ENCODE measurements around the gene CES3. TPM values are rescaled to one million over a fixed set of nuclear protein-coding genes. Genes with fewer than 3 reads are reported as not detected.
"Not testable (repeated sequence)": the region's sequence is repeated elsewhere in the genome, so short reads cannot be mapped to it uniquely, and the experiment has no call there.

The CES3 gene
- total RNA-seq, 2 experiments from 2014 or later = 2.1 to 2.9 TPM

DNA sequence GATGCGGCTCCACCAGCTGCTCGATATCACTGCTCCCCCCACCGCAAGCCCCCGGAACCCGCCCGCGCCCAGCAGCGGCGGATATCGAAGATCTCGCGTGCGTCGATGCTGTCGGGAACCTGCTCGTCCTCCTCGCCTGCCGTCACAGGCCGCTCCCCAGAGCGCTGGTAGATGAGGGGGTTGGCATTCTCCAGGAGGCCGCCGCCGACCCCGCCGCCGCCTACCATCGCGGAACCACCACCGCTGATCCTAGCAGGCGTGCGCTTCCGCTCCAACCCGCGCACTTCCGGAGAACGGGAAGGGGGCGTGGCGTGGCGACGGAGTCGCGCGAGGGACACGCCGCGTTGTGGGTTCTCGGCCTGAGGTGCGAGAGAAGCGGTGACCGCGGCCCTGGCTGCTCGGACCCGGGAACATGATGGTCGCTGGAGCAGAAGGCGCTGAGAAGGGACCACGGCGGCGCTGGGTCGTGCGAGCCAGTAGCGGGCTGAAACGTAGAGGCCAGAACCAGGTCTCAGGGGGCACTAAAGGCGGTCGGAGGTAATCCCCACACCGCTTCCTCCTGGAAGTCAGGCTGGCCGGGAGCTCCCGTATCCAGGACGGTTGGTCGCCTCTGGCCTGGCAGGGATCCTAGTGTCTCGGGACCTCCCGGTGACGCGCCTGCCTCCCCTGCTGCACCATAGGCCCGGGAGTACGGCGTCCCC lies 26.8 kb upstream of the CES3 start, which contains the start of gene CIAO2B:
Gene CIAO2B, minus strand, starts transcription at position 265 of the 701 bp plus-strand sequence. Its CDS starts 38 bp downstream, at position 227.
- ChIA-PET CTCF (interaction anchor here (1.0 to 4.6 kb wide), 7 partner anchors 20 to 104 kb away, joined by 3 to 17 read pairs (median 4); partner anchors contain the start of genes CES3, NAE1 and PDP2), POLR2A (interaction anchor here (0.7 to 1.8 kb wide), 13 partner anchors 9 to 225 kb away, joined by 3 to 5 read pairs (median 3); no protein-coding TSS in a partner anchor)
- Mint-ChIP-seq H3K9me3 (no peaks in the 10 kb centered on the region), H3K36me3 (ENCODE audit: low read depth) (peaks cover 43% of the 10 kb centered on the region), H3K27me3 (no peaks in the 10 kb centered on the region), H3K4me1 (ENCODE audit: low read depth) (peaks cover 47% of the 10 kb centered on the region), H3K27ac (peak within 1 kb of the TSS; percentile 98), H3K4me3 (peak within 1 kb of the TSS; percentile 99)
- peak; percentile 84 for ATAC-seq
- DNase-seq = peak; percentile 89
- TF ChIP-seq, protein P1, sequence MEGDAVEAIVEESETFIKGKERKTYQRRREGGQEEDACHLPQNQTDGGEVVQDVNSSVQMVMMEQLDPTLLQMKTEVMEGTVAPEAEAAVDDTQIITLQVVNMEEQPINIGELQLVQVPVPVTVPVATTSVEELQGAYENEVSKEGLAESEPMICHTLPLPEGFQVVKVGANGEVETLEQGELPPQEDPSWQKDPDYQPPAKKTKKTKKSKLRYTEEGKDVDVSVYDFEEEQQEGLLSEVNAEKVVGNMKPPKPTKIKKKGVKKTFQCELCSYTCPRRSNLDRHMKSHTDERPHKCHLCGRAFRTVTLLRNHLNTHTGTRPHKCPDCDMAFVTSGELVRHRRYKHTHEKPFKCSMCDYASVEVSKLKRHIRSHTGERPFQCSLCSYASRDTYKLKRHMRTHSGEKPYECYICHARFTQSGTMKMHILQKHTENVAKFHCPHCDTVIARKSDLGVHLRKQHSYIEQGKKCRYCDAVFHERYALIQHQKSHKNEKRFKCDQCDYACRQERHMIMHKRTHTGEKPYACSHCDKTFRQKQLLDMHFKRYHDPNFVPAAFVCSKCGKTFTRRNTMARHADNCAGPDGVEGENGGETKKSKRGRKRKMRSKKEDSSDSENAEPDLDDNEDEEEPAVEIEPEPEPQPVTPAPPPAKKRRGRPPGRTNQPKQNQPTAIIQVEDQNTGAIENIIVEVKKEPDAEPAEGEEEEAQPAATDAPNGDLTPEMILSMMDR (IDR thresholded peaks at IDR 0.05) = no peak
- intact Hi-C loops (cut with micrococcal nuclease) = loop anchor here (5.0 kb wide), 1 partner anchor 57 kb away; no protein-coding TSS in a partner anchor

- H3K27me3 Mint-ChIP-seq, ATAC-seq, CTCF ChIA-PET, H3K9me3 Mint-ChIP-seq, DNase-seq: not testable (repeated sequence)
- Mint-ChIP-seq H3K4me3 (peak overlapping the region; percentile 99), H3K27ac (peak overlapping the region; percentile 98), H3K4me1 (ENCODE audit: low read depth) (peaks cover 47% of the 10 kb centered on the region), H3K36me3 (ENCODE audit: low read depth) (peaks cover 48% of the 10 kb centered on the region)
- POLR2A ChIA-PET = interaction anchor here (0.7 to 1.8 kb wide), 7 partner anchors 16 to 78 kb away, joined by 3 to 5 read pairs (median 3); no protein-coding TSS in a partner anchor
- intact Hi-C loops (cut with micrococcal nuclease) = loop anchor here (5.0 kb wide), 1 partner anchor 58 kb away; no protein-coding TSS in a partner anchor
These were observed 26.2 kb upstream of the CES3 start for GRCh38 chr16:66934839-66935313.

GRCh38 chr16:66935314-66936011 lies 25.6 kb upstream of the CES3 start, which contains the start of gene CES2:
Gene CES2, plus strand, starts transcription at chr16:66935516. Its CDS starts 120 bp downstream, at chr16:66935636.
- TF ChIP-seq, protein P1 (IDR thresholded peaks at IDR 0.05) = no peak
- POLR2A ChIA-PET = interaction anchor here (0.7 kb wide), 1 partner anchor 31 kb away, joined by 3 read pairs; no protein-coding TSS in a partner anchor
- ATAC-seq (no peak), DNase-seq (no peak)
- Mint-ChIP-seq H3K27me3 (no peaks in the 10 kb centered on the region), H3K36me3 (ENCODE audit: low read depth) (peaks cover 48% of the 10 kb centered on the region), H3K4me3 (peak within 1 kb of the TSS; percentile 99), H3K9me3 (no peaks in the 10 kb centered on the region), H3K4me1 (ENCODE audit: low read depth) (peaks cover 47% of the 10 kb centered on the region), H3K27ac (peak within 1 kb of the TSS; percentile 98)
- intact Hi-C loops (cut with micrococcal nuclease) = no loop called here
- CTCF ChIA-PET = no interaction called here

DNA sequence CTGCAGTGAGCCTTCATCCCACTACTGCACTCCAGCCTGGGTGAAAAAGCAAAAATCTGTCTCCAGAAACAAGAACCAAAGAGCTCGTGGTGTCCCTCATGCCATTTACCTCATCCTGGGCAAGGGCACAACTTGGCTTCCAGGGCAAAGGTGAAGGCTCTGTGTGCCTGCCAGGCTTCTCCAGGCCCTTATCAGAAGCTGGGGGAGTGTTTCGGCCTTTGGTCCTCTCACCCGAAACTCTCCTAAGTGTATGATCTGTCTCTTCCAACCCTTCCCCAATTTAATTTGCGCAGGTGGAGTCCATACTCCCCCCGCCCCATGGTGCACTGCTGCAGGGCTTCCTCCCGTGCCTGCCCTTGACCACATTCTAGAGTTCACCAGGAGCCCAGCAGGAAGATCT lies 24.6 kb upstream of the CES3 start:
- peaks cover 47% of the 10 kb centered on the region for H3K4me1 Mint-ChIP-seq (ENCODE audit: low read depth)
- H3K27me3 Mint-ChIP-seq = no peaks in the 10 kb centered on the region
- DNase-seq (no peak), ATAC-seq (no peak)
- ChIA-PET POLR2A (no interaction called here), CTCF (interaction anchor here (0.8 to 1.9 kb wide), 4 partner anchors 8 to 219 kb away, joined by 3 to 6 read pairs (median 4); no protein-coding TSS in a partner anchor)
- H3K4me3 Mint-ChIP-seq = peak overlapping the region; percentile 99
- H3K9me3 Mint-ChIP-seq = no peaks in the 10 kb centered on the region
- intact Hi-C loops (cut with micrococcal nuclease) = no loop called here
- TF ChIP-seq, protein P1 (IDR thresholded peaks at IDR 0.05) = no peak
- peaks cover 48% of the 10 kb centered on the region for H3K36me3 Mint-ChIP-seq (ENCODE audit: low read depth)
- peak overlapping the region; percentile 41 for H3K27ac Mint-ChIP-seq

DNA sequence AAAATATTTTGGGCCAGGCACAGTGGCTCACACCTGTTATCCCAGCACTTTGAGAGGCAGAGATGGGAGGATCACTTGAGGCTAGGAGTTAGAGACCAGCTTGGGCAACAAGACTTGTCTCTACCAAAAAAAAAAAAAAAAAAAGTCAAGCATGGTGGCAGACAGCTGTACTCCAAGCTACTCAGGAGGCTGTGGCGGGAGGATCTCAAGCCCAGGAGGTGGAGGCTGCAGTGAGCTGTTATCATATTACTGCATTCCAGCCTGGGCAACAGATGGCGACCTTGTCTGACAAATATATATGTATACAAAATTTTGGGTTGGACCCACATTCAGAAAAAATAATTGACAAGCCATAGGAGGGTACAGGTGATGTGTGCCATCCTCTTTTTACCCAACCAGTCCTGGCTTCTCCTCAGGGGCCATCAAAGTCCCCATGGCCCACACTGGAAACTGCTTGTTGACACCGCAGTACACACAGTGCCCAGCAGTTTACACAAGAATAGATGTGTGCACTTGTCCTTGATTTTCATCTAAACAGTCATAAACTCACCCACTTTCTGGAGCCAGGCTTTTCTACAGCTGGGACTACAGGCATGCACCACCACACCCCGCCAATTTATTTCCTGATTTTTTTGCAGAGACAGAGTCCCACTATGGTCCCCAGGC lies 24.0 kb upstream of the CES3 start:
- H3K36me3 Mint-ChIP-seq (ENCODE audit: low read depth) = peaks cover 48% of the 10 kb centered on the region
- TF ChIP-seq, protein P1 (IDR thresholded peaks at IDR 0.05) = no peak
- peaks cover 44% of the 10 kb centered on the region for H3K4me1 Mint-ChIP-seq (ENCODE audit: low read depth)
- peak overlapping the region; percentile 99 for H3K4me3 Mint-ChIP-seq
- H3K27me3 Mint-ChIP-seq = no peaks in the 10 kb centered on the region
- peak overlapping the region; percentile 41 for H3K27ac Mint-ChIP-seq
- ATAC-seq (no peak), DNase-seq (no peak)
- intact Hi-C loops (cut with micrococcal nuclease) = no loop called here
- no peaks in the 10 kb centered on the region for H3K9me3 Mint-ChIP-seq
- POLR2A ChIA-PET = no interaction called here
- CTCF ChIA-PET = interaction anchor here (0.8 to 1.9 kb wide), 4 partner anchors 8 to 218 kb away, joined by 3 to 6 read pairs (median 4); no protein-coding TSS in a partner anchor

Data from activated CD8-positive, alpha-beta T cell treated with anti-CD3 and anti-CD28 coated beads for 36 hours (primary cell).